ENCODE results near the gene AKAP13. TPM values are rescaled to one million over a fixed set of nuclear protein-coding genes. Genes with fewer than 3 reads are reported as not detected.
"Not testable (repeated sequence)": the region's sequence is repeated elsewhere in the genome, so short reads cannot be mapped to it uniquely, and the experiment has no call there.

AKAP13 gene
- total RNA-seq, 2 experiments from 2014 or later: 85.1 to 104 TPM

- Mint-ChIP-seq H3K4me3 (peak overlapping the region; percentile 83), H3K9me3 (ENCODE audit: low read depth) (no peaks in the 10 kb centered on the region), H3K27ac (peak overlapping the region; percentile 76), H3K36me3 (ENCODE audit: low read depth) (no peaks in the 10 kb centered on the region), H3K4me1 (peaks cover 41% of the 10 kb centered on the region), H3K27me3 (no peaks in the 10 kb centered on the region)
- ATAC-seq (peak; percentile 28), DNase-seq (peak; percentile 68)
- POLR2A ChIA-PET: interaction anchor here (0.7 to 1.4 kb wide), 5 partner anchors 8 to 211 kb away, joined by 3 to 7 read pairs (median 4); no protein-coding TSS in a partner anchor
- intact Hi-C loops (cut with DNase I, micrococcal nuclease): loop anchor here (1.0 to 10.0 kb wide), 12 partner anchors 8 to 1159 kb away; partner anchors contain the start of genes AKAP13 (in 1 of the 2) and PDE8A (in 1 of the 2)
- CTCF ChIA-PET: interaction anchor here (0.5 to 0.8 kb wide), 4 partner anchors 43 to 498 kb away, joined by 3 to 4 read pairs (median 3); no protein-coding TSS in a partner anchor
Measured at GRCh38 chr15:85793641-85794597, 413.5 kb downstream of the AKAP13 start.

GRCh38 chr15:85794598-85795336 is 414.4 kb downstream of the AKAP13 start, which contains the start of gene KLHL25:
Gene KLHL25, minus strand, starts transcription at chr15:85794925. Its CDS starts 25,115 bp downstream, at chr15:85769810.
- CTCF ChIA-PET: interaction anchor here (0.6 to 0.8 kb wide), 3 partner anchors 28 to 499 kb away, joined by 3 read pairs; no protein-coding TSS in a partner anchor
- H3K4me1 Mint-ChIP-seq: peaks cover 37% of the 10 kb centered on the region

GRCh38 chr15:85795337-85796305 is 415.2 kb downstream of the AKAP13 start:
- no peaks in the 10 kb centered on the region for H3K36me3 Mint-ChIP-seq (ENCODE audit: low read depth)
- DNase-seq: no peak
- ChIA-PET CTCF (interaction anchor here (0.6 to 2.0 kb wide), 2 partner anchors 11 to 27 kb away, joined by 3 to 4 read pairs; no protein-coding TSS in a partner anchor), POLR2A (interaction anchor here (1.4 kb wide), 1 partner anchor 10 kb away, joined by 3 read pairs; no protein-coding TSS in a partner anchor)
- intact Hi-C loops (cut with DNase I, micrococcal nuclease): loop anchor here (1.0 to 10.0 kb wide), 6 partner anchors 65 to 1161 kb away; partner anchors contain the start of genes AKAP13 (in 1 of the 2) and PDE8A (in 1 of the 2)
- ATAC-seq: no peak
- H3K4me3 Mint-ChIP-seq: peak overlapping the region; percentile 83
- peak overlapping the region; percentile 39 for H3K27ac Mint-ChIP-seq
- H3K27me3 Mint-ChIP-seq: no peaks in the 10 kb centered on the region
- peaks cover 35% of the 10 kb centered on the region for H3K4me1 Mint-ChIP-seq
- no peaks in the 10 kb centered on the region for H3K9me3 Mint-ChIP-seq (ENCODE audit: low read depth)

More at GRCh38 chr15:85794598-85795336, 414.4 kb downstream of the AKAP13 start, which contains the start of gene KLHL25:
- Mint-ChIP-seq H3K4me3 (peak within 1 kb of the TSS; percentile 83), H3K36me3 (ENCODE audit: low read depth) (no peaks in the 10 kb centered on the region), H3K9me3 (ENCODE audit: low read depth) (no peaks in the 10 kb centered on the region), H3K27me3 (no peaks in the 10 kb centered on the region), H3K27ac (peak within 1 kb of the TSS; percentile 76)
- DNase-seq (peak; percentile 95), ATAC-seq (peak; percentile 94)
- POLR2A ChIA-PET: interaction anchor here (1.4 kb wide), 1 partner anchor 9 kb away, joined by 3 read pairs; no protein-coding TSS in a partner anchor
- intact Hi-C loops (cut with DNase I, micrococcal nuclease): loop anchor here (1.0 to 10.0 kb wide), 12 partner anchors 8 to 1160 kb away; partner anchors contain the start of genes AKAP13 (in 1 of the 2) and PDE8A (in 1 of the 2)

GRCh38 chr15:85796371-85796770 is 416.0 kb downstream of the AKAP13 start:
- not testable (repeated sequence) for ATAC-seq
- CTCF ChIA-PET: interaction anchor here (0.5 to 2.0 kb wide), 3 partner anchors 8 to 819 kb away, joined by 3 to 5 read pairs (median 4); no protein-coding TSS in a partner anchor
- intact Hi-C loops (cut with DNase I, micrococcal nuclease): loop anchor here (5.0 to 10.0 kb wide), 3 partner anchors 412 to 1162 kb away; partner anchors contain the start of gene AKAP13 (in 1 of the 2)

More at GRCh38 chr15:85796371-85796770, 416.0 kb downstream of the AKAP13 start:
- POLR2A ChIA-PET: interaction anchor here (0.6 kb wide), 2 partner anchors 627 to 758 kb away, joined by 3 to 4 read pairs; no protein-coding TSS in a partner anchor
- H3K27ac Mint-ChIP-seq; DNase-seq; H3K36me3 Mint-ChIP-seq (ENCODE audit: low read depth); H3K4me3 Mint-ChIP-seq; H3K9me3 Mint-ChIP-seq (ENCODE audit: low read depth); H3K27me3 Mint-ChIP-seq: not testable (repeated sequence)
- H3K4me1 Mint-ChIP-seq: peaks cover 34% of the 10 kb centered on the region

Small RNAs within 50 kb of the gene (microRNA-seq; reads per million reads assigned to microRNA genes)
- gene MIR1276 (ENCODE audit: borderline replicate concordance) (1.8 reads per million), gene MIR7706 (ENCODE audit: borderline replicate concordance) (138 reads per million, percentile 68 among the genes with 10 or more reads in this experiment)

Data from activated CD4-positive, alpha-beta T cell treated with anti-CD3 and anti-CD28 coated beads for 36 hours (primary cell).